Activated CD8-positive, alpha-beta memory T cell treated with anti-CD3 and anti-CD28 coated beads, Interleukin-2, amount 50 U/mL, for 48 hours (primary cell): ENCODE measurements around the gene SLC35F4.

Source experiments
- DNase-seq: peaks from one replicate; pipeline ENCODE4 v3.0.0-alpha.2; 2020

Gene SLC35F4

GRCh38 chr14:57609192-57610075, 256.5 kb downstream of the SLC35F4 start:
- DNase-seq, result no peak

GRCh38 chr14:57607086-57607485, 258.8 kb downstream of the SLC35F4 start:
- DNase-seq, result no peak

GRCh38 chr14:57583396-57583795, 282.5 kb downstream of the SLC35F4 start:
- DNase-seq, result no peak

- DNase-seq, result no peak
These were observed 283.1 kb downstream of the SLC35F4 start for GRCh38 chr14:57582746-57583145.

GRCh38 chr14:57578801-57579200, 287.1 kb downstream of the SLC35F4 start:
- DNase-seq, result no peak

- no peak for DNase-seq
These were observed 289.4 kb downstream of the SLC35F4 start for GRCh38 chr14:57576498-57576897.

- no peak for DNase-seq
These were observed 290.4 kb downstream of the SLC35F4 start for GRCh38 chr14:57575482-57575881.

GRCh38 chr14:57574617-57575288, 291.1 kb downstream of the SLC35F4 start:
- DNase-seq, result no peak

- no peak for DNase-seq
These were observed 292.7 kb downstream of the SLC35F4 start for GRCh38 chr14:57573173-57573572.

- no peak for DNase-seq
These were observed 297.3 kb downstream of the SLC35F4 start for GRCh38 chr14:57568554-57568953.

GRCh38 chr14:57567220-57567619, 298.7 kb downstream of the SLC35F4 start:
- DNase-seq, result no peak

GRCh38 chr14:57560681-57561080, 305.2 kb downstream of the SLC35F4 start:
- no peak for DNase-seq

- no peak for DNase-seq
These were observed 306.3 kb downstream of the SLC35F4 start for GRCh38 chr14:57559576-57559975.

GRCh38 chr14:57549765-57550420, 316.0 kb downstream of the SLC35F4 start:
- DNase-seq, result no peak

GRCh38 chr14:57549016-57549564, 316.8 kb downstream of the SLC35F4 start:
- DNase-seq, result no peak

- DNase-seq, result no peak
These were observed 318.8 kb downstream of the SLC35F4 start for GRCh38 chr14:57547131-57547530.

- no peak for DNase-seq
These were observed 332.7 kb downstream of the SLC35F4 start for GRCh38 chr14:57533214-57533613.

- DNase-seq, result no peak
These were observed 335.3 kb downstream of the SLC35F4 start for GRCh38 chr14:57530571-57530970.

GRCh38 chr14:57526942-57527341, 338.9 kb downstream of the SLC35F4 start:
- DNase-seq, result no peak

- no peak for DNase-seq
These were observed 346.8 kb downstream of the SLC35F4 start for GRCh38 chr14:57519043-57519442.
